ENCODE measurements around the gene ZFYVE21.
"Not testable (repeated sequence)": the region's sequence is repeated elsewhere in the genome, so short reads cannot be mapped to it uniquely, and the experiment has no call there.

ZFYVE21 gene

GRCh38 chr14:103763730-103764488 lies 48.3 kb downstream of the ZFYVE21 start:
- no peak for DNase-seq (ENCODE audit: low read depth, low spot score)

- DNase-seq (ENCODE audit: low read depth, low spot score): no peak
These were observed 49.9 kb downstream of the ZFYVE21 start for GRCh38 chr14:103765526-103765925.

GRCh38 chr14:103767336-103767894 lies 51.8 kb downstream of the ZFYVE21 start:
- DNase-seq (ENCODE audit: low read depth, low spot score): no peak

GRCh38 chr14:103770500-103770899 lies 54.9 kb downstream of the ZFYVE21 start:
- no peak for DNase-seq (ENCODE audit: low read depth, low spot score)

GRCh38 chr14:103770902-103771301 lies 55.3 kb downstream of the ZFYVE21 start:
- DNase-seq (ENCODE audit: low read depth, low spot score): no peak

GRCh38 chr14:103772078-103772712 lies 56.6 kb downstream of the ZFYVE21 start:
- DNase-seq (ENCODE audit: low read depth, low spot score): no peak

GRCh38 chr14:103773521-103773920 lies 57.9 kb downstream of the ZFYVE21 start:
- no peak for DNase-seq (ENCODE audit: low read depth, low spot score)

- DNase-seq (ENCODE audit: low read depth, low spot score): no peak
These were observed 59.9 kb downstream of the ZFYVE21 start for GRCh38 chr14:103775506-103775905.

GRCh38 chr14:103776319-103776718 lies 60.7 kb downstream of the ZFYVE21 start:
- not testable (repeated sequence) for DNase-seq (ENCODE audit: low read depth, low spot score)

GRCh38 chr14:103782376-103782775 lies 66.8 kb downstream of the ZFYVE21 start:
- no peak for DNase-seq (ENCODE audit: low read depth, low spot score)
